Testis (tissue), 2 donors: ENCODE measurements around the gene MAGI2.

ENCODE experiments used
- CTCF ChIP-seq, 3 experiments: fragments of 450-650 bp in 2 of 3; fragments of 200-600 bp in 1 of 3; sonication (generic) in 1 of 3; IDR thresholded peaks; one replicate each; pipeline ENCODE4 v1.5.1; 2016 to 2019; ENCODE audit warnings: antibody characterized with exemption in 3 of 3, mild to moderate bottlenecking in 2 of 3, moderate library complexity in 1 of 3
- POLR2A ChIP-seq: fragments of 450-650 bp; IDR thresholded peaks from one replicate; pipeline ENCODE4 v1.6.1; 2017; ENCODE audit warnings: antibody characterized with exemption, mild to moderate bottlenecking, moderate library complexity

GRCh38 chr7:78213402-78213801, 1240.1 kb downstream of the MAGI2 start:
- TF ChIP-seq POLR2A (no peak), CTCF (IDR thresholded peaks at IDR 0.05) (no peak)
